Measurements from ENCODE around the gene CPD.

The CPD gene

GRCh38 chr17:30513346-30513745 is 134.6 kb downstream of the CPD start:
- DNase-seq, result no peak

GRCh38 chr17:30514895-30515596 is 136.3 kb downstream of the CPD start:
- no peak for DNase-seq

- no peak for DNase-seq
Observed at GRCh38 chr17:30517786-30518185, 139.1 kb downstream of the CPD start.

- no peak for DNase-seq
Observed at GRCh38 chr17:30519166-30519565, 140.4 kb downstream of the CPD start.

Measured in hippocampal formation (tissue), 2 donors.